ENCODE measurements around the gene SEC14L2. TPM values are rescaled to one million over a fixed set of nuclear protein-coding genes. Genes with fewer than 3 reads are reported as not detected.

The SEC14L2 gene
- total RNA-seq, 2 experiments from 2014 or later = 5.6 to 7.4 TPM

GRCh38 chr22:30433227-30433626, 36.4 kb downstream of the SEC14L2 start:
- CTCF ChIA-PET = interaction anchor here (7.5 kb wide), 1 partner anchor 9 kb away, joined by 69 read pairs; the partner anchor contains the start of gene MTFP1
- Mint-ChIP-seq H3K4me3 (no peak overlapping the region), H3K27ac (no peak overlapping the region), H3K9me3 (peaks cover 12% of the 10 kb centered on the region), H3K4me1 (peaks cover 23% of the 10 kb centered on the region), H3K27me3 (peaks cover 4% of the 10 kb centered on the region), H3K36me3 (ENCODE audit: low read depth) (peaks cover 28% of the 10 kb centered on the region)
- POLR2A ChIA-PET = interaction anchor here (1.0 to 7.2 kb wide), 2 partner anchors 8 to 144 kb away, joined by 3 to 80 read pairs; partner anchors contain the start of genes CASTOR1 and MTFP1
- DNase-seq = no peak

- Mint-ChIP-seq H3K27ac (no peak overlapping the region), H3K36me3 (ENCODE audit: low read depth) (peaks cover 23% of the 10 kb centered on the region), H3K4me1 (peaks cover 23% of the 10 kb centered on the region), H3K4me3 (no peak overlapping the region), H3K27me3 (peaks cover 9% of the 10 kb centered on the region), H3K9me3 (peaks cover 12% of the 10 kb centered on the region)
- POLR2A ChIA-PET = interaction anchor here (7.2 kb wide), 1 partner anchor 9 kb away, joined by 80 read pairs; the partner anchor contains the start of gene MTFP1
- CTCF ChIA-PET = interaction anchor here (7.5 kb wide), 1 partner anchor 10 kb away, joined by 69 read pairs; the partner anchor contains the start of gene MTFP1
- DNase-seq = no peak
Observed at GRCh38 chr22:30433773-30434172, 37.0 kb downstream of the SEC14L2 start.

DNA sequence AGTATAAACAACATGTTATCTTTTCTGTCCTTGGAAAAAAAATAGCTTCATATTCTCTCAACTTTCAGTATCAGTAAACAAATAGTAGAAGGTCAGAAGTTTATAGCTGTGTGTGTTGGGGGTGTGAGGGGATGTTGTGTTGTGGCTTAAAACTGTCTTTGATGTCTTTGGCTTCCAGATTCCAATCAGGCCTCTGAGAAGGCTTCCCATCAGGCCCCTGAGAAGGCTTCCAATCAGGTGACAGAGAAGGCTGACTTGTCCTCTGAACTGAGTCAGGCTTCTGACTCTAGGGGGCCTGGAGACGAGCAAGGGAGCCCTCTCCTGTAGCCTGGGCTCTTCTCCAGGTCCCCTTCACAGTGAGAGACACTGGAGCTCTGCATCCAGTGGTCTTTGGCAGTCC, 38.0 kb downstream of the SEC14L2 start:
- peaks cover 23% of the 10 kb centered on the region for H3K4me1 Mint-ChIP-seq
- peaks cover 12% of the 10 kb centered on the region for H3K9me3 Mint-ChIP-seq
- peak overlapping the region; percentile 56 for H3K4me3 Mint-ChIP-seq
- CTCF ChIA-PET = interaction anchor here (0.9 to 7.5 kb wide), 2 partner anchors 11 to 49 kb away, joined by 4 to 69 read pairs; partner anchors contain the start of gene MTFP1
- H3K27ac Mint-ChIP-seq = peak overlapping the region; percentile 88
- POLR2A ChIA-PET = interaction anchor here (7.2 kb wide), 1 partner anchor 10 kb away, joined by 80 read pairs; the partner anchor contains the start of gene MTFP1
- peaks cover 14% of the 10 kb centered on the region for H3K27me3 Mint-ChIP-seq
- DNase-seq = no peak
- peaks cover 22% of the 10 kb centered on the region for H3K36me3 Mint-ChIP-seq (ENCODE audit: low read depth)

DNA sequence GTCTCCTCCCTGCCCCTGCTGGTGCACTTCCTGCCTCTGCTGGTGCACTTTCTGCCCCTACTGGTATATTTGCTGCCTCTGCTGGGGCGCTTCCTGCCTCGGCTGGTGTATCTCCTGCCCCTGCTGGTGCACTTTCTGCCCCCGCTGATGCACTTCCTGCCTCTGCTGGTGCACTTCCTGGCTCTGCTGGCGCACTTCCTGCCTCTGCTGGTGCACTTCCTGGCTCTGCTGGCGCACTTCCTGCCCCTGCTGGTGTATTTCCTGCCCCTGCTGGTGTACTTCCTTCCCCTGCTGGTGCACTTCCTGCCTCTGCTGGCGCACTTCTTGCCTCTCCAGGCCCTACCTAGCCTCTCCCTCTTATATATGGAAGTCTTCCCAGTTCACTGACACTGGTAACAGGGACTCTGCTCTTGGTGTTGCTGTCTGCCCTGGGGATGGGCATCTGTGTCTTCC, 38.9 kb downstream of the SEC14L2 start:
- Mint-ChIP-seq H3K4me3 (peak overlapping the region; percentile 56), H3K27ac (peak overlapping the region; percentile 88), H3K27me3 (peaks cover 19% of the 10 kb centered on the region), H3K9me3 (peaks cover 12% of the 10 kb centered on the region), H3K36me3 (ENCODE audit: low read depth) (peaks cover 17% of the 10 kb centered on the region), H3K4me1 (peaks cover 24% of the 10 kb centered on the region)
- peak; percentile 82 for DNase-seq
- ChIA-PET CTCF (interaction anchor here (7.5 kb wide), 1 partner anchor 12 kb away, joined by 69 read pairs; the partner anchor contains the start of gene MTFP1), POLR2A (interaction anchor here (1.0 to 7.2 kb wide), 4 partner anchors 9 to 240 kb away, joined by 3 to 80 read pairs (median 4); partner anchors contain the start of gene MTFP1)

- Mint-ChIP-seq H3K4me3 (peak overlapping the region; percentile 56), H3K27ac (peak overlapping the region; percentile 88), H3K4me1 (peaks cover 28% of the 10 kb centered on the region), H3K36me3 (ENCODE audit: low read depth) (peaks cover 19% of the 10 kb centered on the region), H3K27me3 (peaks cover 23% of the 10 kb centered on the region), H3K9me3 (peaks cover 12% of the 10 kb centered on the region)
- ChIA-PET CTCF (interaction anchor here (1.4 to 7.5 kb wide), 2 partner anchors 12 to 149 kb away, joined by 3 to 69 read pairs; partner anchors contain the start of gene MTFP1), POLR2A (interaction anchor here (1.0 to 7.2 kb wide), 5 partner anchors 9 to 240 kb away, joined by 3 to 80 read pairs (median 3); partner anchors contain the start of gene MTFP1)
- DNase-seq = no peak
Observed at GRCh38 chr22:30436196-30436595, 39.4 kb downstream of the SEC14L2 start.

DNA sequence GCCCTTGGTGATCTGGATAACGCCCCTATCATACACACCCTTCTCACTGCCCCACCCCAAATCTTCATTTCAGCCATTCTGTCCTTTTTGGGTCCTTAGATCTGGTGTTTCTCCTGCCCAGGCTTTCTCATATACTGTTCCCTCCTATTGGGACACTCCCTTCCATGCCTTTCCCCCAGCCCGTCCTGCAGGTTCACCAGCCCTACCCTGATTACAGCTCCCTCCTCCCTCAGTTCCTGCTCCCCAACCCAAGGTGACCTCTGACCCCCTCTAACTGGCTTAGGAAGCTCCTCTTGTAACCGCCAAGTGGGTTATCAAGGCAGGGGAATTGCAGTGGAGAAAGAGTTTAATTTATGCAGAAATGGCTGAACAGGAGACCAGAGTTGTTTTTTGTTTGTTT, 41.7 kb downstream of the SEC14L2 start:
- POLR2A ChIA-PET = interaction anchor here (7.2 kb wide), 1 partner anchor 14 kb away, joined by 80 read pairs; the partner anchor contains the start of gene MTFP1
- no peak for DNase-seq
- CTCF ChIA-PET = interaction anchor here (1.1 to 7.5 kb wide), 2 partner anchors 14 to 48 kb away, joined by 3 to 69 read pairs; partner anchors contain the start of gene MTFP1
- H3K4me1 Mint-ChIP-seq = peaks cover 48% of the 10 kb centered on the region
- peaks cover 23% of the 10 kb centered on the region for H3K36me3 Mint-ChIP-seq (ENCODE audit: low read depth)
- H3K27me3 Mint-ChIP-seq = peaks cover 35% of the 10 kb centered on the region
- no peak overlapping the region for H3K4me3 Mint-ChIP-seq
- peaks cover 12% of the 10 kb centered on the region for H3K9me3 Mint-ChIP-seq
- no peak overlapping the region for H3K27ac Mint-ChIP-seq

DNA sequence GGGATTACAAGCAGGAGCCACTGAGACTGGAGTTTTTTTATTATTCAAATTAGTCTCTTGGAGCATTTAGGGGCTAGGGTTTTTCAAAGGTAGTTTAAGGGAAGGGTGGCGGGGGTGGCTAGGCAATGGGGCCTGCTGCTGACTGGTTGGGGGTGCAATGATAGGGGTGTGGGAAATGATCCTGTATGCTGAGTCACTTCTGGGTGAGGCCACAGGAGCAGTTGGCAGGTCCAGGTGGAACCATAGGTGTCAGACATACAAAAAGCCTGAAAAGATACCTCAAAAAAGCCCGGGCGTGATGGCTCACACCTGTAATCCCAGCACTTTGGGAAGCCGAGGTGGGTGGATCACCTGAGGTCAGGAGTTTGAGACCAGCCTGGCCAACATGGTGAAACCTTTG, 42.4 kb downstream of the SEC14L2 start:
- Mint-ChIP-seq H3K27ac (no peak overlapping the region), H3K4me1 (peaks cover 48% of the 10 kb centered on the region), H3K36me3 (ENCODE audit: low read depth) (peaks cover 21% of the 10 kb centered on the region), H3K4me3 (no peak overlapping the region), H3K27me3 (peaks cover 35% of the 10 kb centered on the region), H3K9me3 (peaks cover 12% of the 10 kb centered on the region)
- POLR2A ChIA-PET = interaction anchor here (0.6 to 7.2 kb wide), 2 partner anchors 14 to 708 kb away, joined by 3 to 80 read pairs; partner anchors contain the start of gene MTFP1
- DNase-seq = no peak
- CTCF ChIA-PET = interaction anchor here (7.5 kb wide), 1 partner anchor 15 kb away, joined by 69 read pairs; the partner anchor contains the start of gene MTFP1

GRCh38 chr22:30439836-30440235, 43.0 kb downstream of the SEC14L2 start:
- Mint-ChIP-seq H3K27ac (no peak overlapping the region), H3K27me3 (peaks cover 35% of the 10 kb centered on the region), H3K4me3 (no peak overlapping the region), H3K4me1 (peaks cover 44% of the 10 kb centered on the region), H3K9me3 (peaks cover 10% of the 10 kb centered on the region), H3K36me3 (ENCODE audit: low read depth) (peaks cover 16% of the 10 kb centered on the region)
- DNase-seq = no peak
- POLR2A ChIA-PET = no interaction called here
- CTCF ChIA-PET = interaction anchor here (3.0 to 7.5 kb wide), 2 partner anchors 13 to 16 kb away, joined by 8 to 69 read pairs; partner anchors contain the start of gene MTFP1

DNA sequence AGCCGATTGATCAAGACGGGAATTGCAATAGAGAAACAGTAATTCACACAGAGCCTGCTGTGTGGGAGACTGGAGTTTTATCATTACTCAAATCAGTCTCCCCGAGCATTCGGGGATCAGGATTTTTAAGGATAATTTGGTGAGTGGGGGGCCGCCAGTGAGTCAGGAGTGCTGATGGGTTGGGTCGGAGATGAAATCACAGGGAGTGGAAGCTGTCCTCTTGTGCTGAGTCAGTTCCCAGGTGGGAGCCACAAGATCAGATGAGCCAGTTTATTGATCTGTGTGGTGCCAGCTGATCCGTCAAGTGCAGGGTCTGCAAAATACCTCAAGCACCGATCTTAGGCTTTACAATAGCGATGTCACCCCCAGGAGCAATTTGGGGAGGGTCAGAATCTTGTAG, 44.3 kb downstream of the SEC14L2 start:
- peaks cover 6% of the 10 kb centered on the region for H3K36me3 Mint-ChIP-seq (ENCODE audit: low read depth)
- no peak for DNase-seq
- H3K4me3 Mint-ChIP-seq = no peak overlapping the region
- peaks cover 35% of the 10 kb centered on the region for H3K4me1 Mint-ChIP-seq
- peaks cover 40% of the 10 kb centered on the region for H3K27me3 Mint-ChIP-seq
- no peak overlapping the region for H3K27ac Mint-ChIP-seq
- CTCF ChIA-PET = interaction anchor here (1.5 to 3.0 kb wide), 3 partner anchors 15 to 153 kb away, joined by 3 to 8 read pairs (median 5); no protein-coding TSS in a partner anchor
- POLR2A ChIA-PET = no interaction called here
- peaks cover 2% of the 10 kb centered on the region for H3K9me3 Mint-ChIP-seq

GRCh38 chr22:30444632-30445437, 48.0 kb downstream of the SEC14L2 start:
- peak; percentile 69 for DNase-seq
- POLR2A ChIA-PET = interaction anchor here (0.9 to 2.3 kb wide), 3 partner anchors 8 to 48 kb away, joined by 3 to 5 read pairs (median 3); partner anchors contain the start of gene SEC14L2
- H3K4me1 Mint-ChIP-seq = peaks cover 34% of the 10 kb centered on the region
- peaks cover 31% of the 10 kb centered on the region for H3K27me3 Mint-ChIP-seq
- CTCF ChIA-PET = interaction anchor here (1.0 to 3.2 kb wide), 6 partner anchors 12 to 161 kb away, joined by 3 to 12 read pairs (median 8); no protein-coding TSS in a partner anchor
- no peak overlapping the region for H3K4me3 Mint-ChIP-seq
- H3K9me3 Mint-ChIP-seq = no peaks in the 10 kb centered on the region
- H3K36me3 Mint-ChIP-seq (ENCODE audit: low read depth) = peaks cover 6% of the 10 kb centered on the region
- no peak overlapping the region for H3K27ac Mint-ChIP-seq

- CTCF ChIA-PET = interaction anchor here (0.6 to 3.2 kb wide), 7 partner anchors 11 to 422 kb away, joined by 3 to 12 read pairs (median 5); no protein-coding TSS in a partner anchor
- H3K4me1 Mint-ChIP-seq = peaks cover 31% of the 10 kb centered on the region
- H3K36me3 Mint-ChIP-seq (ENCODE audit: low read depth) = peaks cover 6% of the 10 kb centered on the region
- POLR2A ChIA-PET = interaction anchor here (0.9 to 2.3 kb wide), 2 partner anchors 9 to 48 kb away, joined by 3 to 5 read pairs; partner anchors contain the start of gene SEC14L2
- H3K27ac Mint-ChIP-seq = no peak overlapping the region
- no peaks in the 10 kb centered on the region for H3K9me3 Mint-ChIP-seq
- DNase-seq = no peak
- H3K4me3 Mint-ChIP-seq = no peak overlapping the region
- H3K27me3 Mint-ChIP-seq = peaks cover 28% of the 10 kb centered on the region
Observed at GRCh38 chr22:30445438-30446145, 48.8 kb downstream of the SEC14L2 start.

DNA sequence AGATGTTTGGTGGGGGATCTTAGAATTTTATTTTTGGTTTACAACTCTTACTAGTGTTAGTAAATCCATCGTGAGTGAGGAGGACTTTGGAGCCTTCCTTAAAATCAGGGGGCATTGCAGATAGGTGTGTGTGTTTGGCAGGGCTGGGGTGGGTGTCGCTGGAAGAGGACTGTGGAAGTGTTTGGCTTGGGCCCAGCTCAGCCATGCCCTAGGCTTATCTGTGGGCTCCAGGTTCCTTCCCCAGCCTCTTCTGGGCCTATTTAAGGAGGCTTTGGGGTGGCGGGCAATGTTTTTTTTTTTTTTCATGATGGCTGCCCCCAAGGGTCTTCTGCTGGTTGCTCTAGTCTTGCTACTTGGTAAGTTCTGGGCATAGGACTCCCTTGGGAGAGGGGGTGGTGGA, 50.8 kb downstream of the SEC14L2 start:
- no peaks in the 10 kb centered on the region for H3K9me3 Mint-ChIP-seq
- H3K4me1 Mint-ChIP-seq = peaks cover 15% of the 10 kb centered on the region
- H3K4me3 Mint-ChIP-seq = no peak overlapping the region
- ChIA-PET CTCF (no interaction called here), POLR2A (no interaction called here)
- no peaks in the 10 kb centered on the region for H3K36me3 Mint-ChIP-seq (ENCODE audit: low read depth)
- DNase-seq = no peak
- H3K27ac Mint-ChIP-seq = no peak overlapping the region
- peaks cover 24% of the 10 kb centered on the region for H3K27me3 Mint-ChIP-seq
